ENCODE data around the gene ASB5.

- no peak for TF ChIP-seq POLR2AphosphoS5 (IDR thresholded peaks at IDR 0.05; ENCODE audit: low read depth, low read length)
- no peak for TF ChIP-seq REST (IDR thresholded peaks at IDR 0.05; ENCODE audit: insufficient read depth in 1 of 2, low read depth in 2 of 2, low read length in 2 of 2)
Observed at GRCh38 chr4:176273736-176274135, 4.7 kb upstream of the ASB5 start.
